ENCODE measurements around the gene GARS1.
A peak's percentile ranks its signal among the peaks of the same experiment; 100 is the strongest.

The GARS1 gene

GRCh38 chr7:30656006-30656957 is 61.6 kb downstream of the GARS1 start:
- peak; percentile 48 for DNase-seq

- peak; percentile 9 for DNase-seq
Observed at GRCh38 chr7:30657131-30657530, 62.5 kb downstream of the GARS1 start.

GRCh38 chr7:30658479-30659074 is 63.9 kb downstream of the GARS1 start:
- no peak for DNase-seq

GRCh38 chr7:30659312-30659711 is 64.6 kb downstream of the GARS1 start:
- no peak for DNase-seq

DNA sequence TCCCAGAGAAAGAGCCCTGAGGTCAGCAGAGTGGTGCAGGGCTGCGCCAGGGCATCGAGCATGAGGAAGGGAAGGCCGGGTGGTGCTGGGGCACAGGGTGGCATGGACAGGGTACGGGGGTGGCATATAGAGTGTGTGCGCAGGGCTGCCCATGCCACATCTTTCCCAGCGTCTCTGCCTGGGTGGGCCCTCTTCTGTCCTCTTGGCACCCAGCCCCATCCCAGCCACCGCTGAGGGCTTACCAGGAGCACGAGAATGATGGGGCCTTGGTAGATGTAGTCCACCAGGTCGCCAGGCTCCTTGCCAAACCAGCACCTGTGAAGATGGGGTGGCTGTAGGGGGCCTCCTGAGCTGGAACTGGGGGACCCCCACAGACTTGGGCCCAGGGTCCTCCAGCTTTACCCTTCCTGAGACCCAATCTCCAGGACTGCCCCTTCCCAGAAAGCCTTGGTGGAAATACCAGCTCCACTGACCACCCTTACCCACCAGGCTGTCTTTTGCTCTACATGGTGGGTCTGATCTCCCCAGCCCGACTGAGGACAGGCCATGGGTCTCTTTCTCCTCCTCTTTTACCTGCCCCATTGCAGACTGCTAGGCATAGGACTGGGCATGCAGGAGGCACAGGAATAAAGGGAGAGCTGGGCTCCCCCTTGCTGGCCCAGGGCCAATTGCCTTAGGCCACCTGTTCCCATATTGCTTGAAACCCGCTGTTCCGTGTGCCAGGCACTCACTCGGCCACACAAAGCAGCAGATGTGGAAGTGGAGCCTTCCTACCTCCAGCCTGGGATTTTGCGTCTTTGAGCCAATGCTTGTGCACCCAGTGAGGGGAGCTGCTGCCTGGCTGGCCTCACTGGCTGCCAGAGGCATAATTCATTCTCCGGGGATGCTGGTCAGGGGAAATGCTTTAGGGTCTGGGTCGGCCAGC is 65.9 kb downstream of the GARS1 start:
- no peak for DNase-seq

- no peak for DNase-seq
Observed at GRCh38 chr7:30661926-30662325, 67.2 kb downstream of the GARS1 start.

DNA sequence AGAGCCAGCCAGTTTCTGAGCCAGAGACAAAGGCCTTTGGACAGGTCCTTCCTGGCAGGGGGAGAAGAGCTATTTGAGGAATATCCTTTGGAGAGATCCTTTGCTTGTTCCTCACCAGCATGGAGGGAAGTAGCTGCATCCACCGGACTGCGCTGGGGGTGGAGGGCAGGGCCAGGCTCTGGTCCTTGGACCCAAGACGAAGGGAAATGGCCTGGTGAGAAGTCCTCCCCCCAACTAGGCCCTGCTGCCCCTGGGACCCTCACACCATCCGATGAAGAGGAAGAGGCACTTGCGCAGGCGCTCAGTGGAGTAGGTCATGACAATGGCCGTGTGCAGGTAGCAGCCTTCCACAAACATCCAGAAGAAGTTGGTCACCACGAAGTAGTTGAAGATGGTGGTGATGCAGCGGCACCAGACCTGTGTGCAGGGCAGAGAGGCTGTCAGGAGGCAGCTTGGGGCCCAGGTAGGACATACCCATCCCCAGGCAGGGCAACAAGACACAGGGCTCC is 67.8 kb downstream of the GARS1 start:
- DNase-seq = no peak

DNA sequence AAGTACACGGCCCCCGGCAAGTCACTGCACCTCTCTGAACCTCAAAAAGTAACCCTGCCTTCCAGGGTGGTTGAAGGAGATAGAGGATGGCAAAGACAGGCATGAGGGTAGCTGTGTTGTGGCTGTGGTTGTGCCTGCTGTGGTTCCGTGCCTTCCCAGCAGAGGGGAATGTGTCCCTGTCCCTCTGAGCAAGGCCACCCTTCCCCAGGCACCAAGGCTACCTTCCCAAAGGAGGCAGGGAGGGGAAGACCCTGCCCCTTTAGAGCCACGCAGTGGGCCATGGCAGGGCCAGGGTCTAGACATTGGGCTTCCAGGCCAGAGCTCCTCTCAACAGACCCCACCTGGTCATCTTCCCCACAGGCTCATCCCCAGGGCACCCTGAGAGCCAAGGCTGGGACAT is 68.7 kb downstream of the GARS1 start:
- DNase-seq = no peak

DNA sequence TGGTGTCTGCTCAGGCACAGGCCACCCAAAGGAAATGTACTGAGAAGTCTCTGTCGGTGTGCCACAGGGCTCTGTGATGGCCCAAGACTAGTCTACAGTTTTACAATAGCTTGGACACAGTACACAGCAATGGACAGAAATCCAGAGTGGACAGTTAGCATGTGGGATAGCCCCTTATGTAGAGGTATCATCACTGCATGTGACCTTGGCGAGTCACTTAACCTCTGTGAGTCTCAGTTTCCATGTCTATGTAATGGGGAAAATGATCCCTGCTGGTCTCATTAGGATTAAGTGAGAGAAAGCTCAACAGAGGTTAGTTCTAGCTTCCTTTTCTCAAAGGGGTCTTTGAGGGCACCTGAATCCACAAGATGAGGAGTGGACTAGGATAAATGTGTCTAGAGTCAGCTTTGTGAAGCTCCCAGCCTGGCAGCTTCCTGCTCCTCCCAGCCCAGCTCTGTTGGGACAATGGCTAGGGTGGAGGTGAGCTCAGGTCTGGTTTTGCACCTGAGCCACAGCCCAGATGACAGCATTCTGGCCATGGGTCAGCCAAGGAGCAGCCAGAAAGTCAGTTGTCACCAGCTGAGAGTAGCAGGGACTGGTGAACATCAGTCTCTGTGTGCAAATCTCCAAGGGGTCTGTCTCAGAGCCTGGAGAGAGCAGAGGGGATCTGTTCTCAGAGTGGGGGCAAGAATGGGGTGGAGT is 69.7 kb downstream of the GARS1 start:
- DNase-seq = no peak

GRCh38 chr7:30665043-30665442 is 70.4 kb downstream of the GARS1 start:
- no peak for DNase-seq

GRCh38 chr7:30665449-30665848 is 70.8 kb downstream of the GARS1 start:
- no peak for DNase-seq

GRCh38 chr7:30667172-30667571 is 72.5 kb downstream of the GARS1 start:
- DNase-seq = no peak

GRCh38 chr7:30668102-30668501 is 73.4 kb downstream of the GARS1 start:
- no peak for DNase-seq

GRCh38 chr7:30671793-30672465 is 77.3 kb downstream of the GARS1 start:
- no peak for DNase-seq

DNA sequence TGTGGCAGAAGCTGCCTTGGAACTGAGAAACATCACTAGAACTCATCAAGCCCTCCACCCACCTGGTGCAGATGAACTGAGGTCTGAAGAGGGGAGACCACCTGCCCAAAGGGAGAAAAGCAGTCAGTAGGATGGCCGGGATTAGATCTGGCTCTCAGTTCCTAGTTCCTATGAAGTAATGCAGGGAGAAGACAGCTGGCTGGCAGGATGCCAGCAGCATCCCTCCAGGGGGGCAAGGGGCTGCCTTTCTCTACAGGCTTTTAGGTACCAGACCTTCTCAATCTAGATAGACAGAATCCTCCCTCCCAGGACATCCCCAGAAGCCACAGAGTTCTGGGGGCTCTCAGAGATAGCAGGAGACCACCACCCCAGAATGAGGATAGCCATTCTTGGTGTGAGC is 79.7 kb downstream of the GARS1 start:
- DNase-seq = no peak

DNA sequence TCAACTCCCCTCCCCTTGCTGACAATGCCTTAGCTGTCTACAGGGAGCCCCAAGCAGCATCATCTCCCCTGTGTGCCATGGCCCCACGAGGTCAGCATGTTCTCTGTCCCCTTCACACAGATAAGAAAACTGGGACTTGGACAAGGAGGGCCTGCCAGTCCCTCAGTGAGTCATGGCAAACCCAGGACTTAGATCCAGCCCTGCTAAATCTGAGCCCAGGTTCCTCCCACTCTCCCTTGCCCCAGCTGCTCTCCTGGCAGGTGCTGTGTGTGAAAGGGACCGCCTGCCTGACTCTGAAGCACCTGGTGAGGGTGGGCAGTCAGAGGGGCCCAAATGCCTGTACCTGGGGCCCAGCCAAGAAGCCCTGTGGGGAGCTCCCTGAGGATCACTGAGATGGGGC is 80.2 kb downstream of the GARS1 start:
- no peak for DNase-seq

- DNase-seq = no peak
Observed at GRCh38 chr7:30678805-30679204, 84.1 kb downstream of the GARS1 start.

DNA sequence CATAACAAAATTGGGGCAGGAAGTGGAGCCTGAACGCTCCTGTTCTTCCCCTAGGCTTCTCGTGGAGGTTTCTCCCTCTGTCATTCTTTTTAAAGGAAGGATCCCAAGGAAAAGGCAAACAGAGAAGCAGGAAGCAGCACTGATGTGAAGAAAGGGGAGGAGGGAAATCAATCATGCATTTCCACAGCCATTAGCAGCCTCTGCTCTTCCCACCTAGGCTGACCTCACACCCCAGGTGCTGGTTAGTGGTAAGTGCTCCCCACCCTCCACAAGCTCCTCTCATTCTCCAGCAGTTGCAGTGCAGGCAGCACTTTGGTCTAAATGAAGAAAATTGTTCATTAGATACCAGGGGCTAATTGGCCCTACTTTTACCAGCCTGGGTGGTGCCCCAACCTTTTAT is 85.0 kb downstream of the GARS1 start:
- no peak for DNase-seq

DNA sequence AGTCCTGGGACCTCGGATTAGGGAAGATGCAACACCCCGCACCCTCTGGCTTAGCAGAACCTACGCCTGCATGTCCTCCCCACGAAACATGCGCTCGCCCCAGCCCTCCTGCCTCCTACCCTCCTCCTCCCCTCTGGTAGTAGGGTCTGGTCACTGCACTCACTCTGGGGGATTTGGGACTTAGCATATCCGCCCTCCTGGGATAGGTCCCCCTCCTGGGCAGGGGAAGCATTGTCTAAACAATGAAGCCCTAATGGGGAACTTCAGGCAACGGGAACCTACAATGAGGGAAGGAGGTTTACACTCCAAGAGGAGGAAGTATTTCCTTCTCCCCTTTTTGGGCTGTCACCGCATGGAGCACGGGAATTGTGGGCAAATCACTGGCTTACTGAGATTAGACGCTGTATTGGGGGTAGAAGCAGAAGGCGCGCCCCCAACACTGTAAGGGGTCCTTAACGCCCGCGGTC is 86.7 kb downstream of the GARS1 start:
- DNase-seq = no peak

DNA sequence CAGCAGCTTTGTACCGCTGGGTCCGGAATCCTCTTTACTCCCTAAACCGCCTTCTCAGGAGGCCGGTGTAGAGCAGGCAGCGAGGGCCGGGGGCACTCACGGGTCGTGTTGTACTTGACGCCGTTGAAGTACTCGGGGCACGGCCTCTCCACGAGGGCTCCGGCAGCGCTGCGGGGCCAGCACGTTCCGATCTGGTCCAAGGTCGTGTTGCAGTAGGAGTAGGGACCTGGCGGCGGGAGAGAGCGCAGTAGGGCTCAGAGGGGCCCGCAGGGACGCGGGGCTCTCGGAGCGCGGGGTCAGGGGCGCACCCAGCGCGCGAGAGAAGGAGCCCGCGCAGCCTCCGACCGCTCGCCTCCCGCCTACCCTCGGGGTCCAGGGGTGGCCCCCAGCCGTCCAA is 87.1 kb downstream of the GARS1 start:
- DNase-seq = no peak

- DNase-seq = peak; percentile 64
Observed at GRCh38 chr7:30682212-30683083, 87.8 kb downstream of the GARS1 start, which contains the start of gene CRHR2. Gene CRHR2, minus strand, starts transcription at chr7:30682456. Its CDS starts 176 bp downstream, at chr7:30682280.

Measured in activated effector memory CD4-positive, alpha-beta T cell treated with anti-CD3 and anti-CD28 coated beads, Interleukin-2, amount 50 U/mL, for 16 hours (primary cell).